VCaP (cell line): ENCODE data around the gene FKBP1B.

ENCODE experiments used
- H3K27ac ChIP-seq: fragments of 450-650 bp; 2 replicates; pipeline ENCODE4 v1.5.1; 2017
- TF ChIP-seq, protein P1 (sequence below): fragments of 450-650 bp; conservative IDR thresholded peaks from 2 replicates; pipeline ENCODE4 v1.5.1; 2017; ENCODE audit warnings: mild to moderate bottlenecking, moderate library complexity

Gene FKBP1B

DNA sequence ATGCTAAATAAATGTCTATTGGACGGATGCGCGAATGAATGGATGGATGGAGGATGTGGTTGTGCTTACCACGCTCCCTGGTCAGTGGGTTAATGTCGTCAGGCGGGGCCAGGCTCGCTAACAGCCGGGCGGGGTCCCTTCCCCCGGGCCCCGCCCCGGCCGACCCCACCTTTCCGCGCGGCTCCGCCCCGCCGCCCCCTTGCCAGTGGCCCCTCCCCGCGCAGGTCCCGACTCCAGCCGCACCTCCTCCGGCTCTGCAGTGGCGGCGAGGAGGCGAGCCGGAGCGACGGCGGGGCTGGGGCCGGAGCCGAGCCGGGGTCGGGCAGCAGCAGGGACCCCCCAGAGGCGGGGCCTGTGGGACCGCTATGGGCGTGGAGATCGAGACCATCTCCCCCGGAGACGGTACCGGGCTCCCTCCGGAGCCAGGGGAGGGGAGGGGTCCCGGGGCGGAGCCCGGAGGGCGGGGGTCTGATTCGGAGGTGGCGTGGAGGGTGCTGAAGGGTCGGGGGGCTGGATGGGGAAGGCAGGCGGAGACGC lies at the start of gene FKBP1B:
TSS of gene FKBP1B (plus strand) at position 257 of the 537 bp plus-strand sequence. CDS start at position 366, 109 bp downstream.
- TF ChIP-seq, protein P1, sequence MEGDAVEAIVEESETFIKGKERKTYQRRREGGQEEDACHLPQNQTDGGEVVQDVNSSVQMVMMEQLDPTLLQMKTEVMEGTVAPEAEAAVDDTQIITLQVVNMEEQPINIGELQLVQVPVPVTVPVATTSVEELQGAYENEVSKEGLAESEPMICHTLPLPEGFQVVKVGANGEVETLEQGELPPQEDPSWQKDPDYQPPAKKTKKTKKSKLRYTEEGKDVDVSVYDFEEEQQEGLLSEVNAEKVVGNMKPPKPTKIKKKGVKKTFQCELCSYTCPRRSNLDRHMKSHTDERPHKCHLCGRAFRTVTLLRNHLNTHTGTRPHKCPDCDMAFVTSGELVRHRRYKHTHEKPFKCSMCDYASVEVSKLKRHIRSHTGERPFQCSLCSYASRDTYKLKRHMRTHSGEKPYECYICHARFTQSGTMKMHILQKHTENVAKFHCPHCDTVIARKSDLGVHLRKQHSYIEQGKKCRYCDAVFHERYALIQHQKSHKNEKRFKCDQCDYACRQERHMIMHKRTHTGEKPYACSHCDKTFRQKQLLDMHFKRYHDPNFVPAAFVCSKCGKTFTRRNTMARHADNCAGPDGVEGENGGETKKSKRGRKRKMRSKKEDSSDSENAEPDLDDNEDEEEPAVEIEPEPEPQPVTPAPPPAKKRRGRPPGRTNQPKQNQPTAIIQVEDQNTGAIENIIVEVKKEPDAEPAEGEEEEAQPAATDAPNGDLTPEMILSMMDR = no peak
- H3K27ac ChIP-seq = peak within 1 kb of the TSS; percentile 63

DNA sequence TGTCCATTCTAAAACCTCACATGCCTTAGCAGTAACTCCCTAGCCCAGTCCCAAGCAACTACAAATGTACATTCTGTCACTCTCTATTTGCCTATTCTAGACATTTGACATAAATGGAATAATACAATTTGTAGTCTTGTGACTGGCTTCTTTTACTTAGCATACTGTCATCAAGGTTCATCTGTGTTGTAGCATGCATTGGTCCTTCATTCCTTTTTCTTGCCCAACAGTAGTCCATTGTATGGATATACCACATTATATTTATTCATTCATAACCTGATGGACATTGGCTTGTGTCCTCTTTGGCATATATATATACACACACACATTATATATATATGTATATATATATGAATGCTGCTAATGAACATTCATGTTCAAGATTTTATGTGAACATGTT lies 41.8 kb upstream of the FKBP1B start:
- H3K27ac ChIP-seq = no peak overlapping the region
- TF ChIP-seq, protein P1 = no peak

DNA sequence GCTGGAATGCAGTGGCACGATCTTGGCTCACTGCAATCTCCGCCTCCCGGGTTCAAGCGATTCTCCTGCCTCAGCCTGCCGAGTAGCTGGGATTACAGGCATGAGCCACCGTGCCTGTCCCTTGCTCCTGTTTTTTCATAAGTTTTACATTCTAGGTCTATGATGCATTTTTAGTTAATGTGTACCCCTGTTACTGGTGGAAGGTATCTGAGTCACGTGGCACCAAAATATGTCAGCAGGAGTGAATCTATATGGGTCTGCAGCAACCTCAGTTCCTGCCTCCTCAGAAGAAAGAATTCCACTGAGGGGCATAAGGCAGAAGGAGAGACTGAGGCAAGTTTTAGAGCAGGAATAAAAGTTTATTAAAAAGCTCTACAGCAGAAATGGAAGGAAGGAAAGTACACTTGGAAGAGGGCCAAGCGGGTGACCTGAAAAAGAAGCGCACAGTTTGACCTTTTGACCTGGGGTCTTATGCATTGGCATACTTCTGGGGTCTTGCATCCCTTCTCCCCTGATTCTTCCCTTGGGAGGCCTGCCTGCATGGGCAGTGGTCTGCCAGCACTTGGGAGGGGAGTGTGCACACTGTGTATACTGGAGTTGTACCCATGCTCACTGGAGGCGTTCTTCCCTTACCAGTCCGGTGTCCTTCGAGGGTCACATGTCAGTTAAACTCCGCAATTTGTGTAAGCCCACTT lies 40.7 kb upstream of the FKBP1B start:
- TF ChIP-seq, protein P1 = no peak
- no peak overlapping the region for H3K27ac ChIP-seq

DNA sequence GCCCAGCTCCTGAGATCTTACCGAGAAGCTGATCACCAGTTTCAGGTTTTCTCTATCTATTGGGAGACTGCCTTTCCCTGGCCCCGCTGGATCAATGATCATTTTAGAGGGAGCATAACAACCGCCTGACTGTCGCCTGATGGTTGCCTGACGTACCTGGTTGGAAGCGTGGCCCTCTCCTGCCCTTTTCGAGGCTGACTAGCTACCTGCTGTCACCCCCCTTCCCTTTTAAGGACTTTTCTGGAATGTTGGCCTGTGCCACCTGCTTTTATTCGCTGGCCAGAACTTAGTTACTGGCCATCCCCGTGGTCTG lies 40.2 kb upstream of the FKBP1B start:
- H3K27ac ChIP-seq = no peak overlapping the region
- TF ChIP-seq, protein P1 = no peak

DNA sequence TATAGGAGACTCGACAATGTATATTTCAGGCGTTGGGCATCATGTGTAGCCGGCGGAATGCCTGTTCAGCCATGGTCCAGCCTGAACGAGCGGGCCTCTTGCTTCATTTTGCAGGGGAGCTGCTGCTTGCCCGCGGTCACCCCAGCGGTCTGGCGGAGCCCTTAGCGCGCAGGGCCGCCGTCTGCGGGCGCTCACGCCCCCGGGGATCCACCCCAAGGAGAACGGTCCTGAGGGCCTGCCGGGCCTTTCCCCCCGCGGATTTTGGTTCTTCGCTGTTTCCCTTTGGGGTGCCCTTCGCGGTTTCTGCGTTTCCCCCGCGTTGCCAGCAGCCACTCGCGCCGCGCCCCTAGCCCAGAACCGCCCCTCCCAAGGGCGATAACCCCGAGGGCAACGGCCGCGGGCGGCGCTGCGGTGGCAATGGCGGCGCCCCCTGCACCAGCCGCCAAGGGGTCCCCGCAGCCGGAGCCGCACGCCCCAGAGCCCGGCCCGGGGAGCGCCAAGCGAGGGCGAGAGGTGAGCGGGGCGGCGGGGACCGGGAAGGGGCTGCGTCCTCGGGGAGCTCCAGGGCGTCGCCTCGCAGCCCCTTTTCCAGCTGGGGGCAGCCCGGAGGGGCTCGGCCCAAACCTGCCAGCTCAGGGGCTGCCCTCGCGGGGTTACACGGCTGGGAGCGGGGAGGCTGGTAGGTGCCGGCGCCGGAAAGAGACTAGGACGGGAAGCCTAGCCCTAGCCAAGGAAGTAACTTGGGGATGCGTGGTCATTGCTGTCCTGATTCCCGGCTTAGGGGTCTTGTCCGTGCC lies 39.7 kb upstream of the FKBP1B start, which contains the start of gene MFSD2B:
TSS of gene MFSD2B (plus strand) at position 406 of the 797 bp plus-strand sequence. CDS start at position 418, 12 bp downstream.
- H3K27ac ChIP-seq = no peak within 1 kb of the TSS
- TF ChIP-seq, protein P1 = no peak

DNA sequence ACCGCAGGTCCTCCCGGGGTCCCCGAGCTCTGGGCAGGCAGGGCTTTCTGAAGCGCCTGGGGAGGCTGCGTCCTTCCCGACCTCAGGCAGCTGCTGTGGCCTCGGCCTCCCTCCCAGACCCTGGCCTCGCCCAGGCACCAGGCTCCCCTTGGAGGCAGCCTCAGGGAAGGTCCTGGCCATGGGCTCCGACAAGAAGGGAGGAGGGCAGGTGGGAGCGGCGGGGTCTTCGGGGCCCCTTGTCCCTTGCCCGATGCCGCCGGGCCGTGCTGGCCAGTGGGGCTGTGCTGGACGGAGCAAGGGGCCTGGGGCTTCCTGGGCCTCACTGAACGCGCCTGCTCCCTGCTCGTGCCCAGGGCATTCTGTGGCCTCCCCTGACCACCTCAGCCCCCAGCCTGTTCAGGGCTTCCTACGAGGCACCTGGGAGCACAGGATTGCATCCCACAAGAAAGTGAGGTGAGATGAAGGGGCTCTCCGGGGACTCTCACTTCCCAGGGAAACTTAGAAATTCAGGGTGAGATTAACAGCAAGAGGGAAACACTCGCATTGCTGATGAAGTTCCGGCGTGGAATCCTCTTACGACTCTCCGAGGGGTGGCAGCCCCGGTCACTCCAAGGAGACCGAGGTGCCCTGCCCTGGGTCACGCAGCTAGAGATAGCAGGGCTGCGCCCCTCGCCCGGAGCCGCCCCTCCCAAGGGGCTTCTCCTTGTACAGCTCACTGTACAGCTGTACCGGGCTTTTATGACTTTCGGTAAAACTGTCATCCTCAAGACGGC lies 38.9 kb upstream of the FKBP1B start:
- TF ChIP-seq, protein P1 = no peak
- no peak overlapping the region for H3K27ac ChIP-seq
